GM21576 (cell line): Measurements from ENCODE around the gene ATP5PD.

Source experiments
- ATAC-seq: cut with Tn5 transposase; IDR thresholded peaks from one replicate; pipeline ENCODE4 v1.9.1; 2021; ENCODE audit warnings: mild to moderate bottlenecking, moderate library complexity; ENCODE audit not compliant: unreplicated experiment

The ATP5PD gene

DNA sequence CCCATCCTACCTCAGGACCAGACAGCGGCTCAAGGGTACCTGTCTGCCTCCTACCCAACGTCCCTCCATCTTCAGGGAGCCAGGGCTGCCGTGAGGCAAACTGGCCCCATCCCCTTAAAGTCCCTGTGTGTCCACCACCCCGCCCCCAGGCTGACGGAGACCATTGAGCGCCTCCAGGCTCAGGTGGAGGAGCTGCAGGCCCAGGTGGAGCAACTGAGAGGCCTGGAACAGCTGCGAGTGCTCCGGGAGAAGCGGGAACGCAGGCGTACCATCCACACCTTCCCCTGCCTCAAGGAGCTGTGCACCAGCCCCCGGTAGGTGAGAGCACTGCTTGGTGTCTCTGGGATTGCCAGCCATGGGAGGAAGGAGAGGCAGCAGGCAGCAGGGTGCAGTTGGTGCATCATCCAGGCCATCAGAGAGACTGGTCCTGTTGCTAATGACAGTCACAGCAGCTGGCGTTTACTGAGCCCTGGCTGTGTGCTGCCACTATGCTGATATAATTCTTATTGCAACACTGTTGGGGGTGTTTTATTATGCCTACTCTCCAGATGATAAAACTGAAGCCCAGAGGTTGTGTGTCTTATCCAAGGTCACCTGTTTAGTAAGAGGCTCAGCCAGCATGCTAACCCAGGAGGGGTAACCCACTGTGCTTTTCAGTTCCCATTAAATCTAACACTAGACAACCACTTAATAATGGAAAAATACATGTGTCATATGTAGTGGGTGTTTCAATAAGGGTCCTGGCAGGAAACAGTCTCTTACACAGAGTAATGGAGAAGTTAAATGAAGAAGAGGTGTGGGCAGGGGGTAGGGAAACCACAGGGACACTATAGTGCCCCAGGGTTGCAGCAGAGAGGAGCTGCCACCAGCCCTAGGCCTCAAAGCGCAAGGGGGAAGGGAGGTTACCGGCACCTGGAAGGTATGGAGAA is 44.6 kb downstream of the ATP5PD start:
- ATAC-seq = no peak

DNA sequence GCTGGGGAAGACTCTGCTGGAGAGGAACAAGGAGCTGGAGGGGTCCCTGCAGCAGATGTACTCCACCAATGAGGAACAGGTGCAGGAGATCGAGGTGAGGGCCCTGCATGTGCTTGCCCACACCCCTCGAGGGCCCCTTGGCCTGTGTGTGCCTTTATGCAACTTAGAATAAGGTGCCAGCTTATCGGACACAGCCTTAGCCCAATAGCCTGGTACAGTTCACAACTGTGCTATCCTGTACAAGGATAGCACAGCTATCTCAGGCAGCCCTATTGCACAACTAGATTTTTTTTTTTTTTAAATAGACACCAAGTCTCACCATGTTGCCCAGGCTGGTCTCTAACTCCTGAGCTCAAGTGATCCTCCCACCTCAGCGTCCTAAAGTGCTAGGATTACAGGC is 47.2 kb downstream of the ATP5PD start:
- no peak for ATAC-seq

DNA sequence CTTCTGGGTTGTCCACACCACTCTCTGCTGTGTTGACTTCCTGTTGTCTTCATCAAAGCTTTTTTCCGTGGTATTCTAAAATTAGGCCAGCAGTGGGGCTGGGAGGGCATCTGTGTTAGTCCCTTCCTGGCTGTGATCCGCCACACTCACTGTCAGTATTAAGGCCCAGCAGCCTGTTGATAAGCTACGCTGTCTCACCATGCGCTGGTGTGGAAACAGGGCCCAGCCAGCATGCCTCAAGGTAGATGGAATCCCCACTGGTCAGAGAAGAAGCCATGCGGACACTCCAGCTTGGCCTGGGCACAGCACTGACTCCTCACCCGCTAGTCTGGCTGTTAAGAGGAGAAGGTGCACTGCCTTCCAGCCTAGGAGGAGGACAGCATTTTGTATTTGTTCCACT is 48.0 kb downstream of the ATP5PD start:
- ATAC-seq = no peak

DNA sequence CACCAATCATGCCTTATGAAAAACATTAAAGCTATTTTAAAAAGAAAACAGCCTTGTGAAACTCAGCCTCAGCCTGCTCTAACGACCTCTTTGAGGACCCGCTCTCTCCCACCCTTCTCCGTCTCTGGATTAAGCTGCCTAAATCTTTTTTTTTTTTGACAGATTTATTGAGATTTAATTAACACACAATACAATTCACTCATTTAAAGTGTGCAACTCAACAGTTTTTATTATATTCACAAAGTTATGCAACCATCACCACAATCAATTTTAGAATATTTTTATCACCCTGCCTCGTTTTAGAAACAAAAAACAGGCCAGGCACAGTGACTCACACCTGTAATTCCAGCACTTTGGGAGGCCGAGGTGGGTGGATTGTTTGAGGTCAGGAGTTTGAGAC is 50.9 kb downstream of the ATP5PD start:
- ATAC-seq = no peak

DNA sequence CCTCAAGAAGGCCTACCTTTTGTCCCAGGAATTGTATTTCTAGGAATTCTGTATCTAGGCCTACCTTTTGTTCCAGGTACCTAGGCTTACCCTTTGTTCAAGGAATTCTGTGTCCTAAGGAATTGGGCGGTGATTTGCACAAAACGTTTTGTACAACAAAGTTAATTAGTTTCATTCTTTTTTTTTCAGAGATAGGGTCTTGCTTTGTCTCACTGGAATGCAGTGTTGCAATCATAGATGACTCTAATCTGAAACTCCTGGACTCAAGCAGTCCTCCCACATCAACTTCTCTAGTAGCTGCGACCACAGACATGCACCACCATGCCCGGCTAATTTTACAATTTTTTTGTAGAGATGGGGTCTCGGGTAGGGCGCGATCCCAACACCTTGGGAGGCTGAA is 52.3 kb downstream of the ATP5PD start:
- ATAC-seq = no peak

DNA sequence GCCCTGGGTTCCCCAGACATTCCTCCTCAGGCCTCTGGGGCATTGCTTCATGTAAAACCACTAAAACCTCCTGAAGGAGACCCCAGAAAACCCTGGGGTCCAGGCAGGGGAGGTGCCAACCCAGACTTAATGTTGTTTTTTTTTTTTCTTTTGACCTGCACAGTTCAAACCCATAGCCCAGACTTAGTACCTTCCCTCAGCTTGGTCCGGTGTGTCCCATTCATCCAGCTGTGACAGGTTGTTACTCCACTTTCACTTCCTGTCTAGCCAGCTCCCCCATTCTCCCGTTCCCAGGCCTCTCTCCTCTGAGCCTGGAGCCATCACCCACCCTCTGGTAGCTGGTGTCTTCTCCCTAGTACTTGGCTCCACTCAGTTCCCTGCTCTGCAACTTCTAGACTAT is 54.5 kb downstream of the ATP5PD start:
- ATAC-seq = no peak

DNA sequence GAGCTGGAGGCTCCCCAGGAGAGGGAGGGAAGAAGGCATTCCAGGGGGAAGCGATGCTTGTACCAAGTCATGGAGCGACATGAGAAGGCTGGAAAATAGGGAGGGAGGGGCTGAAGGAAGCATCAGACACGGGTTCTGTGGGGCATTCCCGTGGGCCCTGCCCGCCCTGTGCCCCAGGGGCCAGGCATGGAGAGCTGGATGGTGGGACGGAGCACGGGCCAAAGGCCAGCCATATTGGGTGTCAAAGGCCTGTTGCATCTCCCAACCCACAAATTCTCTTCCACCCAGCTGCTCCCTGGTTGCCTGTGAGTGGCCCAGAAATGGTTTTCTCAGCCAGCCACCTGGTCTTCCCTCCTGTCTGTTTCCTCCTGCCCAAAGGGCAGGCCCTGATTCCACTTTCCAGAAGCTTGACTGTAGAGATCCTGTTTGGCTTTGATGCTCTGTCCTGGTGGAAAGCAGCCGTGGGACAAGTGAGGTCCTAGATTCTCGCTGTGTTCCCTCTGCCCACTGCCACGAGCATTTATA is 56.1 kb downstream of the ATP5PD start:
- ATAC-seq = no peak
